ENCODE results near the gene IL37. TPM values are rescaled to one million over a fixed set of nuclear protein-coding genes. Genes with fewer than 3 reads are reported as not detected.

IL37 gene
- total RNA-seq, 1 experiment from 2014 or later: not detected

- Histone ChIP-seq H2AK5ac (ENCODE audit: insufficient read length, low read length) (no peak overlapping the region), H2AFZ (ENCODE audit: low read length) (no peak overlapping the region), H4K5ac (ENCODE audit: insufficient read length, low read depth, low read length) (no peak overlapping the region), H3K4me1 (ENCODE audit: insufficient read depth, low read length) (no peaks in the 10 kb centered on the region), H3K9me3 (ENCODE audit: control insufficient read depth, low read depth, low read length) (no peaks in the 10 kb centered on the region), H3K27me3 (ENCODE audit: insufficient read depth, low read length) (no peaks in the 10 kb centered on the region), H3K4ac (ENCODE audit: low read depth, low read length) (no peak overlapping the region), H2BK5ac (ENCODE audit: insufficient read length, low read length) (no peak overlapping the region), H3K4me2 (ENCODE audit: insufficient read depth, insufficient read length, low read length) (no peak overlapping the region), H4K20me1 (ENCODE audit: control insufficient read depth, insufficient read depth, insufficient read length) (peaks cover 2% of the 10 kb centered on the region), H4K8ac (replicated peaks; ENCODE audit: insufficient read length, low read depth, low read length) (no peak overlapping the region), H3K18ac (ENCODE audit: insufficient read length, low read depth, low read length) (no peak overlapping the region), H2BK15ac (ENCODE audit: low read depth, low read length) (no peak overlapping the region), H3T11ph (ENCODE audit: low read length) (no peak overlapping the region), H3K23ac (ENCODE audit: insufficient read length, low read depth, low read length) (no peak overlapping the region), H3K79me1 (ENCODE audit: insufficient read depth, low read depth, low read length, poor library complexity, severe bottlenecking) (no peaks in the 10 kb centered on the region), H3K56ac (ENCODE audit: insufficient read length, low read depth, low read length) (no peak overlapping the region), H2BK20ac (ENCODE audit: low read depth, low read length, poor library complexity, severe bottlenecking) (no peak overlapping the region), H3K23me2 (ENCODE audit: insufficient read length, low read depth, low read length, poor library complexity, severe bottlenecking) (no peaks in the 10 kb centered on the region), H3K79me2 (ENCODE audit: insufficient read depth, low read length) (no peaks in the 10 kb centered on the region), H2BK120ac (ENCODE audit: low read depth, low read length, poor library complexity, severe bottlenecking) (no peak overlapping the region), H4K91ac (ENCODE audit: insufficient read length, low read depth, low read length) (no peak overlapping the region), H3K9ac (ENCODE audit: extremely low read depth, insufficient read length, low read length) (no peak overlapping the region), H3K27ac (ENCODE audit: insufficient read length, low read depth, low read length) (no peak overlapping the region), H3K14ac (ENCODE audit: insufficient read depth, low read length) (no peak overlapping the region), H2BK12ac (ENCODE audit: insufficient read length, low read depth, low read length) (no peak overlapping the region)
- Mint-ChIP-seq H3K4me1 (peaks cover 0 to 4% of the 10 kb centered on the region in 2 experiments; a peak in 2 of 4 replicates), H3K36me3 (ENCODE audit: insufficient read depth in 1 of 3, low read depth in 3 of 3) (no peaks in the 10 kb centered on the region), H3K9me3 (peaks cover 8 to 14% of the 10 kb centered on the region in 2 experiments; a peak in 3 of 5 replicates), H3K27ac (no peak overlapping the region), H3K27me3 (ENCODE audit: low read depth) (peaks cover 5% of the 10 kb centered on the region), H3K4me3 (no peak overlapping the region)
- WGBS (ENCODE audit: extremely low coverage, insufficient read length, low lambda C conversion rate): no CpG with 5 or more reads among the region's 3 CpGs
- no peak for DNase-seq
- no peak for TF ChIP-seq CTCF (conservative IDR thresholded peaks at IDR 0.05)
Measured at GRCh38 chr2:112923237-112923966, 12.4 kb downstream of the IL37 start.

Data from H9 (cell line).